Measurements from ENCODE around the gene EPB41L4B. TPM values are rescaled to one million over a fixed set of nuclear protein-coding genes. Genes with fewer than 3 reads are reported as not detected.

Gene EPB41L4B
- total RNA-seq, 2 donors from 2014 or later, result 87.3 to 151 TPM

- TF ChIP-seq CTCF (IDR thresholded peaks at IDR 0.05), result no peak
- DNase-seq, result no peak
- Histone ChIP-seq H3K9me3 (no peaks in the 10 kb centered on the region), H3K27me3 (no peaks in the 10 kb centered on the region), H3K9ac (ENCODE audit: low read depth in 2 of 2, low read length in 2 of 2) (no peak overlapping the region), H3K4me1 (no peaks in the 10 kb centered on the region), H3K36me3 (no peaks in the 10 kb centered on the region), H3K27ac (no peak overlapping the region), H3K4me3 (no peak overlapping the region)
- intact Hi-C loops (cut with DNase I), result no loop called here
Observed at GRCh38 chr9:109159583-109159982, 161.3 kb downstream of the EPB41L4B start.

GRCh38 chr9:109158651-109159050, 162.2 kb downstream of the EPB41L4B start:
- Histone ChIP-seq H3K27me3 (no peaks in the 10 kb centered on the region), H3K9me3 (no peaks in the 10 kb centered on the region), H3K4me1 (no peaks in the 10 kb centered on the region), H3K4me3 (no peak overlapping the region), H3K27ac (no peak overlapping the region), H3K36me3 (no peaks in the 10 kb centered on the region), H3K9ac (ENCODE audit: low read depth in 2 of 2, low read length in 2 of 2) (no peak overlapping the region)
- no peak for DNase-seq
- no peak for TF ChIP-seq CTCF (IDR thresholded peaks at IDR 0.05)
- intact Hi-C loops (cut with DNase I), result no loop called here

GRCh38 chr9:109156708-109157107, 164.2 kb downstream of the EPB41L4B start:
- intact Hi-C loops (cut with DNase I), result no loop called here
- no peak for DNase-seq
- TF ChIP-seq CTCF (IDR thresholded peaks at IDR 0.05), result no peak
- Histone ChIP-seq H3K36me3 (no peaks in the 10 kb centered on the region), H3K9me3 (no peaks in the 10 kb centered on the region), H3K4me3 (no peak overlapping the region), H3K27ac (no peak overlapping the region), H3K9ac (ENCODE audit: low read depth in 2 of 2, low read length in 2 of 2) (no peak overlapping the region), H3K4me1 (no peaks in the 10 kb centered on the region), H3K27me3 (no peaks in the 10 kb centered on the region)

GRCh38 chr9:109150925-109151545, 169.8 kb downstream of the EPB41L4B start:
- Histone ChIP-seq H3K9me3 (no peaks in the 10 kb centered on the region), H3K4me3 (no peak overlapping the region), H3K27ac (no peak overlapping the region), H3K9ac (ENCODE audit: low read depth in 2 of 2, low read length in 2 of 2) (no peak overlapping the region), H3K4me1 (no peaks in the 10 kb centered on the region), H3K27me3 (no peaks in the 10 kb centered on the region), H3K36me3 (no peaks in the 10 kb centered on the region)
- DNase-seq, result peak; percentile 69
- intact Hi-C loops (cut with DNase I), result no loop called here
- TF ChIP-seq CTCF (IDR thresholded peaks at IDR 0.05), result no peak

GRCh38 chr9:109149722-109150121, 171.1 kb downstream of the EPB41L4B start:
- Histone ChIP-seq H3K4me3 (no peak overlapping the region), H3K27me3 (no peaks in the 10 kb centered on the region), H3K27ac (no peak overlapping the region), H3K4me1 (no peaks in the 10 kb centered on the region), H3K36me3 (no peaks in the 10 kb centered on the region), H3K9me3 (no peaks in the 10 kb centered on the region), H3K9ac (ENCODE audit: low read depth in 2 of 2, low read length in 2 of 2) (no peak overlapping the region)
- no peak for TF ChIP-seq CTCF (IDR thresholded peaks at IDR 0.05)
- intact Hi-C loops (cut with DNase I), result no loop called here
- no peak for DNase-seq

All from colonic mucosa (tissue), 4 donors.